CD4-positive, CD25-positive, alpha-beta regulatory T cell (primary cell): ENCODE measurements around the gene ERAS. TPM values are rescaled to one million over a fixed set of nuclear protein-coding genes. Genes with fewer than 3 reads are reported as not detected.

ENCODE experiments used
- ATAC-seq, 2 donors: fragments of 150-1000 bp; cut with Tn5 transposase; one replicate each; pipeline ENCODE4 v1.10.0; 2021; ENCODE audit warnings: low read depth in 2 of 2, moderate number of reproducible peaks in 2 of 2, moderate library complexity in 1 of 2
- DNase-seq, 3 donors: peaks; one replicate each; pipeline versions ENCODE4 v3.0.0 to v3.0.0-alpha.2; 2012 to 2022; ENCODE audit warnings: mixed read lengths in 1 of 3
- H3K27ac ChIP-seq: one replicate; pipeline ENCODE4 v1.7.0; 2013; ENCODE audit warnings: mild to moderate bottlenecking, low read length; ENCODE audit not compliant: insufficient read depth, poor library complexity, severe bottlenecking
- H3K27me3 ChIP-seq: one replicate; pipeline ENCODE4 v1.7.0; 2013; ENCODE audit warnings: low read length; ENCODE audit not compliant: control insufficient read depth, insufficient read depth
- H3K36me3 ChIP-seq: one replicate; pipeline ENCODE4 v1.7.0; 2013; ENCODE audit warnings: mild to moderate bottlenecking, low read length, moderate library complexity; ENCODE audit not compliant: control insufficient read depth, insufficient read depth
- H3K4me1 ChIP-seq: 2 replicates; pipeline ENCODE4 v1.7.0; 2013; ENCODE audit warnings: mild to moderate bottlenecking, low read length; ENCODE audit not compliant: insufficient read depth, control insufficient read depth, poor library complexity, severe bottlenecking
- H3K4me3 ChIP-seq: one replicate; pipeline ENCODE4 v1.7.0; 2013; ENCODE audit warnings: low read depth, mild to moderate bottlenecking, low read length, moderate library complexity
- H3K9me3 ChIP-seq, 2 experiments: 1 replicate in 1 of 2; 2 replicates in 1 of 2; pipeline ENCODE4 v1.7.0; 2013; ENCODE audit warnings: low read length in 2 of 2, mild to moderate bottlenecking in 1 of 2, moderate library complexity in 1 of 2; ENCODE audit not compliant: control insufficient read depth in 2 of 2
- H3K27ac Mint-ChIP-seq, 3 donors: one replicate each; pipeline ENCODE4 v1.8.0; 2020 to 2022; ENCODE audit warnings: mild to moderate bottlenecking in 3 of 3, mixed read lengths in 3 of 3, moderate library complexity in 2 of 3
- H3K27me3 Mint-ChIP-seq: one replicate; pipeline ENCODE4 v1.8.0; 2022; ENCODE audit warnings: mild to moderate bottlenecking, mixed read lengths
- H3K36me3 Mint-ChIP-seq: one replicate; pipeline ENCODE4 v1.8.0; 2020; ENCODE audit warnings: mixed read lengths
- H3K4me1 Mint-ChIP-seq, 4 donors: one replicate each; pipeline ENCODE4 v1.8.0; 2020 to 2022; ENCODE audit warnings: mixed read lengths in 4 of 4, mild to moderate bottlenecking in 1 of 4
- H3K4me3 Mint-ChIP-seq, 4 donors: one replicate each; pipeline ENCODE4 v1.8.0; 2020 to 2022; ENCODE audit warnings: mild to moderate bottlenecking in 4 of 4, mixed read lengths in 4 of 4, moderate library complexity in 3 of 4
- H3K9me3 Mint-ChIP-seq, 7 donors: one replicate each; pipeline ENCODE4 v1.8.0; 2020 to 2022; ENCODE audit warnings: mixed read lengths in 7 of 7, mild to moderate bottlenecking in 3 of 7, moderate library complexity in 2 of 7
- polyA plus RNA-seq, 4 donors: library from polyadenylated mRNA; unstranded; fragments of 300-500 nt; fragmentation: Illumina TruSeq; gene quantifications; one replicate each; pipeline ENCODE4 v1.2.3, GENCODE V29; 2021
- total RNA-seq: library from RNA; stranded (reverse); gene quantifications from one replicate; pipeline ENCODE4 v1.2.3, GENCODE V29; 2022

Gene ERAS
- total and polyA plus RNA-seq, 5 donors from 2014 or later, result not detected

- ATAC-seq, result no peak
- no peak for DNase-seq
- Histone ChIP-seq H3K27ac (no peak overlapping the region), H3K36me3 (no peaks in the 10 kb centered on the region), H3K4me1 (peaks cover 4% of the 10 kb centered on the region), H3K4me3 (no peak overlapping the region), H3K9me3 (no peaks in the 10 kb centered on the region), H3K27me3 (no peaks in the 10 kb centered on the region)
- peaks cover 0 to 14% (median under 1%) of the 10 kb centered on the region in 4 donors for H3K4me1 Mint-ChIP-seq
- no peak overlapping the region for H3K4me3 Mint-ChIP-seq
- no peaks in the 10 kb centered on the region for H3K36me3 Mint-ChIP-seq
- peak overlapping the region in 1 of 3 donors; percentile 76 for H3K27ac Mint-ChIP-seq
- H3K27me3 Mint-ChIP-seq, result no peaks in the 10 kb centered on the region
- peaks cover 0 to 2% (median 0%) of the 10 kb centered on the region in 7 donors for H3K9me3 Mint-ChIP-seq
These were observed 40.6 kb upstream of the ERAS start for GRCh38 chrX:48785540-48786214.

GRCh38 chrX:48786341-48786800, 39.9 kb upstream of the ERAS start, which contains the start of gene GATA1:
TSS of gene GATA1 (plus strand) at chrX:48786590. CDS start at chrX:48791110, 4,520 bp downstream.
- no peak for ATAC-seq
- no peaks in the 10 kb centered on the region for H3K9me3 ChIP-seq
- DNase-seq, result no peak
- Mint-ChIP-seq H3K4me3 (peak within 1 kb of the TSS in 1 of 4 donors; percentile 8), H3K9me3 (peaks cover 0 to 2% (median 0%) of the 10 kb centered on the region in 7 donors), H3K27ac (peak within 1 kb of the TSS in 2 of 3 donors; percentile 76 to 83), H3K36me3 (no peaks in the 10 kb centered on the region), H3K4me1 (peaks cover 0 to 14% (median under 1%) of the 10 kb centered on the region in 4 donors), H3K27me3 (no peaks in the 10 kb centered on the region)
- no peak within 1 kb of the TSS for H3K4me3 ChIP-seq
- no peaks in the 10 kb centered on the region for H3K36me3 ChIP-seq
- H3K4me1 ChIP-seq, result peaks cover 4% of the 10 kb centered on the region
- no peak within 1 kb of the TSS for H3K27ac ChIP-seq
- H3K27me3 ChIP-seq, result no peaks in the 10 kb centered on the region

GRCh38 chrX:48786825-48787504, 39.3 kb upstream of the ERAS start:
- H3K27me3 Mint-ChIP-seq, result no peaks in the 10 kb centered on the region
- no peaks in the 10 kb centered on the region for H3K27me3 ChIP-seq
- H3K4me1 Mint-ChIP-seq, result peaks cover 0 to 14% (median under 1%) of the 10 kb centered on the region in 4 donors
- H3K9me3 ChIP-seq, result no peaks in the 10 kb centered on the region
- no peaks in the 10 kb centered on the region for H3K36me3 Mint-ChIP-seq
- ATAC-seq (no peak), DNase-seq (no peak)
- H3K27ac Mint-ChIP-seq, result no peak overlapping the region
- no peak overlapping the region for H3K27ac ChIP-seq
- H3K36me3 ChIP-seq, result no peaks in the 10 kb centered on the region
- H3K4me3 Mint-ChIP-seq, result peak overlapping the region in 1 of 4 donors; percentile 8
- peaks cover 0 to 2% (median 0%) of the 10 kb centered on the region in 7 donors for H3K9me3 Mint-ChIP-seq
- peaks cover 4% of the 10 kb centered on the region for H3K4me1 ChIP-seq
- H3K4me3 ChIP-seq, result no peak overlapping the region

GRCh38 chrX:48787505-48788443, 38.5 kb upstream of the ERAS start:
- Histone ChIP-seq H3K4me3 (no peak overlapping the region), H3K4me1 (peaks cover 4% of the 10 kb centered on the region), H3K27ac (no peak overlapping the region), H3K27me3 (no peaks in the 10 kb centered on the region), H3K36me3 (no peaks in the 10 kb centered on the region), H3K9me3 (no peaks in the 10 kb centered on the region)
- ATAC-seq, result no peak
- H3K27ac Mint-ChIP-seq, result peak overlapping the region in 1 of 3 donors; percentile 83
- no peaks in the 10 kb centered on the region for H3K36me3 Mint-ChIP-seq
- DNase-seq, result no peak
- no peak overlapping the region for H3K4me3 Mint-ChIP-seq
- peaks cover 0 to 2% (median 0%) of the 10 kb centered on the region in 7 donors for H3K9me3 Mint-ChIP-seq
- H3K27me3 Mint-ChIP-seq, result no peaks in the 10 kb centered on the region
- peaks cover 0 to 14% (median under 1%) of the 10 kb centered on the region in 4 donors for H3K4me1 Mint-ChIP-seq

GRCh38 chrX:48789366-48790220, 36.7 kb upstream of the ERAS start:
- Histone ChIP-seq H3K27ac (no peak overlapping the region), H3K9me3 (no peaks in the 10 kb centered on the region), H3K36me3 (no peaks in the 10 kb centered on the region), H3K4me3 (no peak overlapping the region), H3K4me1 (peaks cover 4% of the 10 kb centered on the region), H3K27me3 (no peaks in the 10 kb centered on the region)
- Mint-ChIP-seq H3K36me3 (peaks cover 3% of the 10 kb centered on the region), H3K27ac (peak overlapping the region in 1 of 3 donors; percentile 68), H3K9me3 (peaks cover 0 to 2% (median 0%) of the 10 kb centered on the region in 7 donors), H3K4me1 (peaks cover 0 to 14% (median under 1%) of the 10 kb centered on the region in 4 donors), H3K4me3 (peak overlapping the region in 1 of 4 donors; percentile 17), H3K27me3 (no peaks in the 10 kb centered on the region)
- peak in 1 of 3 donors; percentile 18 for DNase-seq
- no peak for ATAC-seq

- no peak overlapping the region for H3K4me3 ChIP-seq
- Mint-ChIP-seq H3K4me3 (no peak overlapping the region), H3K27ac (no peak overlapping the region), H3K9me3 (peaks cover 0 to 2% (median 0%) of the 10 kb centered on the region in 7 donors), H3K36me3 (peaks cover 3% of the 10 kb centered on the region), H3K27me3 (no peaks in the 10 kb centered on the region), H3K4me1 (peaks cover 0 to 14% (median under 1%) of the 10 kb centered on the region in 4 donors)
- peaks cover 4% of the 10 kb centered on the region for H3K4me1 ChIP-seq
- H3K9me3 ChIP-seq, result no peaks in the 10 kb centered on the region
- DNase-seq (no peak), ATAC-seq (no peak)
- no peaks in the 10 kb centered on the region for H3K27me3 ChIP-seq
- no peak overlapping the region for H3K27ac ChIP-seq
- no peaks in the 10 kb centered on the region for H3K36me3 ChIP-seq
These were observed 35.8 kb upstream of the ERAS start for GRCh38 chrX:48790477-48790876.
